HG03342 (cell line): ENCODE measurements around the gene PCF11.

Source experiments
- ATAC-seq: cut with Tn5 transposase; IDR thresholded peaks from one replicate; pipeline ENCODE4 v1.9.1; 2021; ENCODE audit warnings: mild to moderate bottlenecking, moderate library complexity; ENCODE audit not compliant: unreplicated experiment

The PCF11 gene

GRCh38 chr11:83153764-83154163 is 3.2 kb upstream of the PCF11 start:
- ATAC-seq: no peak

GRCh38 chr11:83156144-83156995 is 561 bp upstream of the PCF11 start:
- ATAC-seq: peak; percentile 95

- ATAC-seq: no peak
Observed at GRCh38 chr11:83157594-83158356, 844 bp downstream of the PCF11 start.

- ATAC-seq: no peak
Observed at GRCh38 chr11:83158357-83158786, 1.4 kb downstream of the PCF11 start.

- ATAC-seq: no peak
Observed at GRCh38 chr11:83158965-83159901, 2.3 kb downstream of the PCF11 start.

GRCh38 chr11:83159902-83160865 is 3.3 kb downstream of the PCF11 start:
- ATAC-seq: no peak

- no peak for ATAC-seq
Observed at GRCh38 chr11:83161610-83162199, 4.8 kb downstream of the PCF11 start.

GRCh38 chr11:83162377-83162776 is 5.4 kb downstream of the PCF11 start:
- ATAC-seq: peak; percentile 54

GRCh38 chr11:83166193-83166866 is 9.4 kb downstream of the PCF11 start:
- ATAC-seq: no peak

- no peak for ATAC-seq
Observed at GRCh38 chr11:83168756-83169155, 11.8 kb downstream of the PCF11 start.

GRCh38 chr11:83170865-83171264 is 13.9 kb downstream of the PCF11 start:
- no peak for ATAC-seq

GRCh38 chr11:83172551-83172950 is 15.6 kb downstream of the PCF11 start:
- ATAC-seq: no peak

GRCh38 chr11:83174008-83174407 is 17.1 kb downstream of the PCF11 start:
- no peak for ATAC-seq

- ATAC-seq: no peak
Observed at GRCh38 chr11:83175815-83176214, 18.9 kb downstream of the PCF11 start.

GRCh38 chr11:83181815-83182214 is 24.9 kb downstream of the PCF11 start:
- no peak for ATAC-seq

GRCh38 chr11:83185767-83186166 is 28.8 kb downstream of the PCF11 start:
- ATAC-seq: no peak

- ATAC-seq: no peak
Observed at GRCh38 chr11:83187465-83187864, 30.5 kb downstream of the PCF11 start.

- no peak for ATAC-seq
Observed at GRCh38 chr11:83191491-83191890, 34.6 kb downstream of the PCF11 start.

GRCh38 chr11:83191986-83192385 is 35.1 kb downstream of the PCF11 start:
- no peak for ATAC-seq
